HG02970 (cell line): Measurements from ENCODE around the gene SELENOF.
"Not testable (repeated sequence)": the region's sequence is repeated elsewhere in the genome, so short reads cannot be mapped to it uniquely, and the experiment has no call there.

Experiments used
- ATAC-seq: cut with Tn5 transposase; IDR thresholded peaks from one replicate; pipeline ENCODE4 v1.9.1; 2021; ENCODE audit warnings: mild to moderate bottlenecking, moderate library complexity, moderate number of reproducible peaks; ENCODE audit not compliant: unreplicated experiment, low FRiP score

The SELENOF gene

GRCh38 chr1:86821956-86822355 is 92.0 kb downstream of the SELENOF start:
- ATAC-seq = no peak

- not testable (repeated sequence) for ATAC-seq
These were observed 94.0 kb downstream of the SELENOF start for GRCh38 chr1:86819970-86820369.

- ATAC-seq = not testable (repeated sequence)
These were observed 96.6 kb downstream of the SELENOF start for GRCh38 chr1:86817246-86817826.

- not testable (repeated sequence) for ATAC-seq
These were observed 99.8 kb downstream of the SELENOF start for GRCh38 chr1:86814118-86814517.
